T-cell (primary cell): ENCODE data around the gene TLE4. TPM values are rescaled to one million over a fixed set of nuclear protein-coding genes. Genes with fewer than 3 reads are reported as not detected.

Source experiments
- ATAC-seq, 4 experiments: fragments of 200-7000 bp in 3 of 4; fragments of 150-1000 bp in 1 of 4; cut with Tn5 transposase; replicated peaks in 1 of 4; 1 replicate in 3 of 4; 2 replicates in 1 of 4; pipeline ENCODE4 v1.10.0; 2021; ENCODE audit warnings: moderate library complexity in 3 of 4, mild to moderate bottlenecking in 2 of 4, moderate number of reproducible peaks in 1 of 4
- CTCF ChIA-PET, 2 donors: fragments of 300-600 bp; sonication (Branson Sonifier 250); formaldehyde crosslinking; loops; one replicate each; lab custom pipeline; 2022; ENCODE audit warnings: antibody characterized with exemption in 2 of 2; lab: Charles Lee
- POLR2A ChIA-PET, 2 donors: fragments of 300-600 bp; sonication (Branson Sonifier 250); formaldehyde crosslinking; loops; one replicate each; lab custom pipeline; 2022; ENCODE audit warnings: antibody characterized with exemption in 2 of 2; lab: Charles Lee
- DNase-seq, 35 experiments: peaks; one replicate each; pipeline versions ENCODE4 v3.0.0 to v3.0.0-alpha.2; 2013 to 2023
- H3K27ac ChIP-seq: one replicate; pipeline ENCODE4 v1.5.1; 2013; ENCODE audit warnings: low read length
- H3K27me3 ChIP-seq, 2 experiments: replicated peaks in 1 of 2; 1 replicate in 1 of 2; 2 replicates in 1 of 2; pipeline versions ENCODE4 v1.6.1 to v1.7.0; 2013; ENCODE audit warnings: low read length in 1 of 2, mixed read lengths in 1 of 2; ENCODE audit not compliant: control insufficient read depth in 2 of 2, insufficient read depth in 2 of 2; ENCODE audit errors: extremely low read depth in 1 of 2
- H3K36me3 ChIP-seq, 2 donors: 1 replicate in 1 of 2; 2 replicates in 1 of 2; pipeline versions ENCODE4 v1.6.1 to v1.7.0; 2013; ENCODE audit warnings: low read length in 1 of 2; ENCODE audit not compliant: control insufficient read depth in 2 of 2, insufficient read depth in 1 of 2; ENCODE audit errors: extremely low read depth in 1 of 2
- H3K4me1 ChIP-seq, 2 experiments: 1 replicate in 1 of 2; 2 replicates in 1 of 2; pipeline versions ENCODE4 v1.6.1 to v1.7.0; 2013; ENCODE audit warnings: low read length in 2 of 2, mixed read lengths in 1 of 2; ENCODE audit not compliant: insufficient read depth in 2 of 2, control insufficient read depth in 1 of 2; ENCODE audit errors: extremely low read depth in 1 of 2
- H3K4me3 ChIP-seq, 2 donors: 1 replicate in 1 of 2; 2 replicates in 1 of 2; pipeline versions ENCODE4 v1.5.1 to v1.7.0; 2013; ENCODE audit warnings: mild to moderate bottlenecking in 2 of 2, low read length in 1 of 2, moderate library complexity in 1 of 2; ENCODE audit not compliant: control insufficient read depth in 1 of 2; ENCODE audit errors: extremely low read depth in 1 of 2
- H3K9me3 ChIP-seq: 2 replicates; pipeline ENCODE4 v1.7.0; 2013
- H3K27ac Mint-ChIP-seq, 2 donors: one replicate each; pipeline ENCODE4 v1.8.0; 2020 to 2021; ENCODE audit warnings: mild to moderate bottlenecking in 2 of 2, mixed read lengths in 2 of 2
- H3K27me3 Mint-ChIP-seq, 2 donors: one replicate each; pipeline ENCODE4 v1.8.0; 2021 to 2022; ENCODE audit warnings: mixed read lengths in 2 of 2
- H3K36me3 Mint-ChIP-seq: one replicate; pipeline ENCODE4 v1.8.0; 2021; ENCODE audit warnings: mixed read lengths
- H3K4me1 Mint-ChIP-seq, 3 donors: one replicate each; pipeline ENCODE4 v1.8.0; 2020 to 2022; ENCODE audit warnings: mixed read lengths in 3 of 3, mild to moderate bottlenecking in 1 of 3
- H3K4me3 Mint-ChIP-seq, 3 donors: one replicate each; pipeline ENCODE4 v1.8.0; 2020 to 2022; ENCODE audit warnings: mild to moderate bottlenecking in 3 of 3, mixed read lengths in 3 of 3, moderate library complexity in 3 of 3
- H3K9me3 Mint-ChIP-seq, 3 donors: one replicate each; pipeline ENCODE4 v1.8.0; 2020 to 2022; ENCODE audit warnings: mixed read lengths in 3 of 3
- WGBS: methylation state at CpG from one replicate; pipeline ENCODE4 v1.1.5; 2013; ENCODE audit warnings: missing lambda C conversion rate; ENCODE audit not compliant: insufficient coverage; 5-methylcytosine and 5-hydroxymethylcytosine counted together
- total RNA-seq, 35 experiments: library from RNA in 6 of 35; stranded (reverse) in 6 of 35; fragments of 120-200 nt in 1 of 35; gene quantifications; one replicate each; pipeline versions ENCODE4 v1.2.1 to v1.2.4 and lab custom pipeline; 2013 to 2026

Gene TLE4
- total RNA-seq, 5 donors from 2014 or later (not counting 1 experiment from before 2014, with no cell fraction given): 65.9 to 138 (median 78.7) TPM

GRCh38 chr9:79763671-79764285 is 192.0 kb downstream of the TLE4 start:
- no peaks in the 10 kb centered on the region for H3K4me1 Mint-ChIP-seq
- Histone ChIP-seq H3K4me3 (no peak overlapping the region), H3K27me3 (no peaks in the 10 kb centered on the region), H3K4me1 (no peaks in the 10 kb centered on the region), H3K27ac (no peak overlapping the region), H3K9me3 (no peaks in the 10 kb centered on the region), H3K36me3 (no peaks in the 10 kb centered on the region)
- no peaks in the 10 kb centered on the region for H3K27me3 Mint-ChIP-seq
- ATAC-seq (no peak), DNase-seq (no peak)
- CTCF ChIA-PET: no interaction called here
- no peaks in the 10 kb centered on the region for H3K9me3 Mint-ChIP-seq
- POLR2A ChIA-PET: interaction anchor here in 1 of 2 donors (0.6 to 0.7 kb wide), 2 partner anchors 23 to 323 kb away, joined by 3 to 4 read pairs; no protein-coding TSS in a partner anchor
- H3K27ac Mint-ChIP-seq: no peak overlapping the region
- no peaks in the 10 kb centered on the region for H3K36me3 Mint-ChIP-seq
- no peak overlapping the region for H3K4me3 Mint-ChIP-seq
- 88% methylated on average over 4 of the region's 6 CpGs for WGBS

GRCh38 chr9:79764374-79764773 is 192.6 kb downstream of the TLE4 start:
- 69% methylated on average over 2 of the region's 3 CpGs for WGBS
- ChIA-PET CTCF (no interaction called here), POLR2A (no interaction called here)
- Histone ChIP-seq H3K27me3 (no peaks in the 10 kb centered on the region), H3K27ac (no peak overlapping the region), H3K4me1 (no peaks in the 10 kb centered on the region), H3K36me3 (no peaks in the 10 kb centered on the region), H3K9me3 (no peaks in the 10 kb centered on the region), H3K4me3 (no peak overlapping the region)
- Mint-ChIP-seq H3K4me3 (no peak overlapping the region), H3K36me3 (no peaks in the 10 kb centered on the region), H3K9me3 (no peaks in the 10 kb centered on the region), H3K4me1 (no peaks in the 10 kb centered on the region), H3K27me3 (no peaks in the 10 kb centered on the region), H3K27ac (no peak overlapping the region)
- DNase-seq (no peak), ATAC-seq (no peak)

GRCh38 chr9:79765466-79765865 is 193.7 kb downstream of the TLE4 start:
- ATAC-seq (no peak), DNase-seq (no peak)
- H3K9me3 ChIP-seq: no peaks in the 10 kb centered on the region
- Mint-ChIP-seq H3K4me1 (no peaks in the 10 kb centered on the region), H3K36me3 (no peaks in the 10 kb centered on the region), H3K4me3 (no peak overlapping the region), H3K27me3 (no peaks in the 10 kb centered on the region), H3K27ac (no peak overlapping the region), H3K9me3 (no peaks in the 10 kb centered on the region)
- ChIA-PET CTCF (no interaction called here), POLR2A (no interaction called here)
- H3K27me3 ChIP-seq: peaks cover 0 to 3% of the 10 kb centered on the region in 2 experiments
- no peak overlapping the region for H3K27ac ChIP-seq
- no peaks in the 10 kb centered on the region for H3K36me3 ChIP-seq
- no peaks in the 10 kb centered on the region for H3K4me1 ChIP-seq
- 78% methylated on average over 3 of the region's 6 CpGs for WGBS
- H3K4me3 ChIP-seq: no peak overlapping the region

GRCh38 chr9:79766091-79766490 is 194.3 kb downstream of the TLE4 start:
- Histone ChIP-seq H3K9me3 (no peaks in the 10 kb centered on the region), H3K27me3 (peaks cover 0 to 3% of the 10 kb centered on the region in 2 experiments), H3K27ac (no peak overlapping the region), H3K4me1 (no peaks in the 10 kb centered on the region), H3K36me3 (no peaks in the 10 kb centered on the region), H3K4me3 (no peak overlapping the region)
- POLR2A ChIA-PET: no interaction called here
- ATAC-seq: no peak
- H3K4me1 Mint-ChIP-seq: no peaks in the 10 kb centered on the region
- no peak overlapping the region for H3K4me3 Mint-ChIP-seq
- no peaks in the 10 kb centered on the region for H3K36me3 Mint-ChIP-seq
- no peak for DNase-seq
- WGBS: 100% methylated on average over 3 of the region's 5 CpGs
- no peaks in the 10 kb centered on the region for H3K9me3 Mint-ChIP-seq
- H3K27ac Mint-ChIP-seq: no peak overlapping the region
- H3K27me3 Mint-ChIP-seq: no peaks in the 10 kb centered on the region
- CTCF ChIA-PET: no interaction called here

GRCh38 chr9:79768194-79768593 is 196.4 kb downstream of the TLE4 start:
- H3K4me1 ChIP-seq: no peaks in the 10 kb centered on the region
- CTCF ChIA-PET: no interaction called here
- WGBS: no CpG with 5 or more reads among the region's 3 CpGs

GRCh38 chr9:79769476-79770275 is 197.9 kb downstream of the TLE4 start:
- DNase-seq: no peak
- no peaks in the 10 kb centered on the region for H3K27me3 Mint-ChIP-seq
- Histone ChIP-seq H3K9me3 (no peaks in the 10 kb centered on the region), H3K4me3 (no peak overlapping the region), H3K4me1 (no peaks in the 10 kb centered on the region), H3K27ac (no peak overlapping the region), H3K27me3 (peaks cover 0 to 7% of the 10 kb centered on the region in 2 experiments), H3K36me3 (no peaks in the 10 kb centered on the region)
- H3K27ac Mint-ChIP-seq: no peak overlapping the region
- ChIA-PET CTCF (no interaction called here), POLR2A (no interaction called here)
- no peaks in the 10 kb centered on the region for H3K36me3 Mint-ChIP-seq
- no peaks in the 10 kb centered on the region for H3K4me1 Mint-ChIP-seq
- no peak for ATAC-seq
- 72% methylated on average over 2 of the region's 4 CpGs for WGBS
- no peaks in the 10 kb centered on the region for H3K9me3 Mint-ChIP-seq
- no peak overlapping the region for H3K4me3 Mint-ChIP-seq

More at GRCh38 chr9:79768194-79768593, 196.4 kb downstream of the TLE4 start:
- H3K27me3 Mint-ChIP-seq: no peaks in the 10 kb centered on the region
- no peak overlapping the region for H3K4me3 Mint-ChIP-seq
- no peaks in the 10 kb centered on the region for H3K36me3 ChIP-seq
- no peaks in the 10 kb centered on the region for H3K4me1 Mint-ChIP-seq
- no peak overlapping the region for H3K4me3 ChIP-seq
- no peak overlapping the region for H3K27ac Mint-ChIP-seq
- H3K27ac ChIP-seq: no peak overlapping the region
- H3K36me3 Mint-ChIP-seq: no peaks in the 10 kb centered on the region
- H3K9me3 ChIP-seq: no peaks in the 10 kb centered on the region
- POLR2A ChIA-PET: no interaction called here
- peaks cover 0 to 7% of the 10 kb centered on the region in 2 experiments for H3K27me3 ChIP-seq
- no peaks in the 10 kb centered on the region for H3K9me3 Mint-ChIP-seq
- ATAC-seq (no peak), DNase-seq (no peak)
